ENCODE measurements around the gene ADAM15.

DNA sequence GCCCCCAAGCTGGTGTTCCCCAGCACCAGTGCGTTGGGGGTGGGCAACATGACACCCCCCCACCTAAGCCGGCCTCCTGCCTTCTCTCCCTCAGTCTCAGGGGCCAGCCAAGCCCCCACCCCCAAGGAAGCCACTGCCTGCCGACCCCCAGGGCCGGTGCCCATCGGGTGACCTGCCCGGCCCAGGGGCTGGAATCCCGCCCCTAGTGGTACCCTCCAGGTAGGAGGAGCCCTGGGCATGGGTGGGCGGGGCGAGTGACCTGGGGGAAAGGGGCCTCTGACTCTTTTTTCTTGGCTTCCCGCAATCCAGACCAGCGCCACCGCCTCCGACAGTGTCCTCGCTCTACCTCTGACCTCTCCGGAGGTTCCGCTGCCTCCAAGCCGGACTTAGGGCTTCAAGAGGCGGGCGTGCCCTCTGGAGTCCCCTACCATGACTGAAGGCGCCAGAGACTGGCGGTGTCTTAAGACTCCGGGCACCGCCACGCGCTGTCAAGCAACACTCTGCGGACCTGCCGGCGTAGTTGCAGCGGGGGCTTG, 11.1 kb downstream of the ADAM15 start:
- TF ChIP-seq SP1 (IDR thresholded peaks at IDR 0.05): no peak
- TF ChIP-seq L3MBTL2 (conservative IDR thresholded peaks at IDR 0.05): no peak
- no peak for TF ChIP-seq BHLHE40 (IDR thresholded peaks at IDR 0.05; ENCODE audit: borderline replicate concordance)
- no peak for TF ChIP-seq FOXM1 (IDR thresholded peaks at IDR 0.05; ENCODE audit: borderline replicate concordance)
- no peak for TF ChIP-seq SUZ12 (IDR thresholded peaks at IDR 0.05)

Measured in HEK293T (cell line).